HFFc6 (cell line): Measurements from ENCODE around the gene TAL2. TPM values are rescaled to one million over a fixed set of nuclear protein-coding genes. Genes with fewer than 3 reads are reported as not detected.
"Not testable (repeated sequence)": the region's sequence is repeated elsewhere in the genome, so short reads cannot be mapped to it uniquely, and the experiment has no call there.

Experiments
- DNase-seq: peaks from one replicate; pipeline ENCODE4 v3.0.0-alpha.2; 2018
- H3K27ac Mint-ChIP-seq: 2 replicates; pipeline ENCODE4 v1.8.0; 2020; ENCODE audit warnings: mild to moderate bottlenecking, mixed read lengths
- H3K27me3 Mint-ChIP-seq: 2 replicates; pipeline ENCODE4 v1.8.0; 2021; ENCODE audit warnings: mild to moderate bottlenecking, moderate library complexity, mixed read lengths; ENCODE audit not compliant: insufficient read depth
- H3K36me3 Mint-ChIP-seq: 2 replicates; pipeline ENCODE4 v1.8.0; 2021; ENCODE audit warnings: low read depth, mixed read lengths
- H3K4me1 Mint-ChIP-seq: 2 replicates; pipeline ENCODE4 v1.8.0; 2020; ENCODE audit warnings: low read depth, mixed read lengths
- H3K4me3 Mint-ChIP-seq: 2 replicates; pipeline ENCODE4 v1.8.0; 2020; ENCODE audit warnings: mild to moderate bottlenecking, moderate library complexity, mixed read lengths
- H3K9me3 Mint-ChIP-seq: 2 replicates; pipeline ENCODE4 v1.8.0; 2020; ENCODE audit warnings: mild to moderate bottlenecking, mixed read lengths
- CTCF ChIP-seq: fragments of 200-600 bp; sonication (generic); IDR thresholded peaks from 2 replicates; pipeline ENCODE4 v1.5.0; 2021; ENCODE audit warnings: antibody characterized with exemption, mild to moderate bottlenecking
- total RNA-seq, 6 experiments: library from RNA; stranded (reverse); fragmentation: NEBNext Ultra II Directional; extraction: Animal tissue kit (Norgen Biotek cat#: 25700); gene quantifications; 2 replicates in 1 of 6; 3 replicates in 5 of 6; pipeline ENCODE4 v1.2.3, GENCODE V29; 2021

Gene TAL2
- total RNA-seq, 6 experiments from 2014 or later = not detected

DNA sequence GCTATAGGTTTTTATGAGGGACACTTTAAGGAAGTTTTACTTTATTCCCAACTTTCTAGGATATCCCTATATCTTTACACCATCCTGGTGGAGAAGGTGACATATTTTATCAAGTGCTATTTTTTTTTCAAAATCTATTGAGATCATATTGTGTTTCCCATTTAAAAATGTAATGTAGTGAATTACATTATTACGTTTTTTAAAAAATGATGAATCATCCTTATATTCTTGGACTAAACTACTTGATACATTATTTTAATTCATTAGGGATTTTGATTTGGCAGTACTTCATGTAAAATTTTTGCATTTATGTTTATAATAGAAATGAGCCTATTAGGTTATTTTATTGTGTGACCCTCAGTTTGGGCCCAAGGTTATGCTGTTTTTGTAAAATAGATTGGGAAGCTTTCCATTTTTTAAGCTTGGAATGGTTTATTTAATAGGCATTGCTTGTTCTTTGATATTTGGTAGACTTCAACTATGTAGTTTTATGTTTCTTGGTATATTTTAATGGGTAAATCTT, 36.2 kb downstream of the TAL2 start:
- Mint-ChIP-seq H3K4me1 (peaks cover 24% of the 10 kb centered on the region), H3K27ac (no peak overlapping the region), H3K4me3 (no peak overlapping the region), H3K9me3 (no peaks in the 10 kb centered on the region), H3K27me3 (peaks cover under 1% of the 10 kb centered on the region; the same call in 1 of the 2 replicates), H3K36me3 (no peaks in the 10 kb centered on the region)
- TF ChIP-seq CTCF = no peak
- DNase-seq = no peak

DNA sequence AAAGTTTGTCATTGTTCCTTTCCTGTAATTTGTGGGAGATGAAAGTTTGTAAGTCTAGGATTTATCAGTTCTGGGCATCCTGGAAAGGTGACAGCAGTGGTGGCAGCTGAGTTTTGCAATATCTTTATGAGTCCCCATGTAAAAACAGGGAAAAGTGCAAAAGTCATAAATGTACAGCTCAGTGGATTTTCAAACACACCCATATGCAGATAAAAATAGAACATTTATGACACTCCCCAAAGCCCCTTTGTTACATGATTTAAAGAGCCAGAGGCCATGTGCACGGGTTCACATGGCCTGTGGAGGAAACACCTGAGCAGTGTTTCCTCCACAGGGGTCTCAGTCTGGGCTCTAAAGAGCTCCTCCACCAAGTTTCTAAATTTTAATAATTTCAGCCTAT, 38.4 kb downstream of the TAL2 start:
- H3K36me3 Mint-ChIP-seq = no peaks in the 10 kb centered on the region
- H3K4me1 Mint-ChIP-seq = peaks cover 10% of the 10 kb centered on the region
- no peak overlapping the region for H3K4me3 Mint-ChIP-seq
- H3K9me3 Mint-ChIP-seq = no peaks in the 10 kb centered on the region
- no peak for TF ChIP-seq CTCF
- H3K27ac Mint-ChIP-seq = no peak overlapping the region
- H3K27me3 Mint-ChIP-seq = no peaks in the 10 kb centered on the region
- no peak for DNase-seq

GRCh38 chr9:105701145-105701544, 38.9 kb downstream of the TAL2 start:
- H3K9me3 Mint-ChIP-seq = no peaks in the 10 kb centered on the region
- no peak for TF ChIP-seq CTCF
- H3K27me3 Mint-ChIP-seq = no peaks in the 10 kb centered on the region
- H3K27ac Mint-ChIP-seq = no peak overlapping the region
- peaks cover 8% of the 10 kb centered on the region; the same call in 1 of the 2 replicates for H3K4me1 Mint-ChIP-seq
- H3K4me3 Mint-ChIP-seq = no peak overlapping the region
- no peak for DNase-seq
- no peaks in the 10 kb centered on the region for H3K36me3 Mint-ChIP-seq

GRCh38 chr9:105702207-105702606, 40.0 kb downstream of the TAL2 start:
- Mint-ChIP-seq H3K4me1 (peaks cover 8% of the 10 kb centered on the region; the same call in 1 of the 2 replicates), H3K27me3 (no peaks in the 10 kb centered on the region; the same call in 1 of the 2 replicates), H3K27ac (no peak overlapping the region), H3K4me3 (no peak overlapping the region), H3K9me3 (no peaks in the 10 kb centered on the region), H3K36me3 (no peaks in the 10 kb centered on the region)
- TF ChIP-seq CTCF = no peak
- DNase-seq = no peak

DNA sequence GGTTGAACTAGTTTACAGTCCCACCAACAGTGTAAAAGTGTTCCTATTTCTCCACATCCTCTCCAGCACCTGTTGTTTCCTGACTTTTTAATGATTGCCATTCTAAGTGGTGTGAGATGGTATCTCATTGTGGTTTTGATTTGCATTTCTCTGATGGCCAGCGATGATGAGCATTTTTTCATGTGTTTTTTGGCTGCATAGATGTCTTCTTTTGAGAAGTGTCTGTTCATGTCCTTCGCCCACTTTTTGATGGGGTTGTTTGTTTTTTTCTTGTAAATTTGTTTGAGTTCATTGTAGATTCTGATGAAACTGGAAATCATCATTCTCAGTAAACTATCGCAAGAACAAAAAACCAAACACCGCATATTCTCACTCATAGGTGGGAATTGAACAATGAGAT, 41.4 kb downstream of the TAL2 start:
- H3K9me3 Mint-ChIP-seq, H3K4me1 Mint-ChIP-seq, H3K27me3 Mint-ChIP-seq, H3K36me3 Mint-ChIP-seq, H3K4me3 Mint-ChIP-seq, DNase-seq, H3K27ac Mint-ChIP-seq: not testable (repeated sequence)

DNA sequence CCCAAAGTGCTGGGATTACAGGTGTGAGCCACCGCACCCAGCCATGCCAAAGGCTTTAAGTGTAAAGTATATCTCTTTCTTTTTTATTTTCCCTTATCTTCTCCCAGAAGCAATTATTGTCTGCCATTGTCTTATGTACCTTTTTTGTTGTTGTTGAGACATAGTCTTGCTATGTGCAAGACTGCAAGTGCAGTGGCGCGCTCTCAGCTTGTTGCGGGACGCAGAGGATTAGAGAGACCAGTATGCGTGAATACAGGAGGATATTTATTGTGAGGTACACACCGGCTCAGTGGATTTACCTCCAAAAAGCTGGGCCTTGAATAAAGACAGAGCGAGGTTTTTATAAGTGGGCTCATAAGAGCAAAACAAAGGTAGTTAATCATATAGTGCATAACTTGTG, 43.9 kb downstream of the TAL2 start:
- H3K36me3 Mint-ChIP-seq = no peaks in the 10 kb centered on the region
- no peak overlapping the region for H3K4me3 Mint-ChIP-seq
- DNase-seq = no peak
- H3K27ac Mint-ChIP-seq = no peak overlapping the region
- no peaks in the 10 kb centered on the region for H3K4me1 Mint-ChIP-seq
- no peaks in the 10 kb centered on the region for H3K9me3 Mint-ChIP-seq
- H3K27me3 Mint-ChIP-seq = no peaks in the 10 kb centered on the region; the same call in 1 of the 2 replicates
- no peak for TF ChIP-seq CTCF
